HEK293 (cell line): Measurements from ENCODE around the gene CRMP1.

Experiments
- CTCF ChIA-PET: fragments of 350-600 bp; formaldehyde crosslinking; extraction: SDS; loops from one replicate; lab custom pipeline; 2021; ENCODE audit warnings: antibody characterized with exemption; lab: Yijun Ruan, JAX
- POLR2A ChIA-PET: fragments of 300-600 bp; formaldehyde crosslinking; extraction: SDS; loops from one replicate; lab custom pipeline; 2020; ENCODE audit warnings: antibody characterized with exemption, inconsistent platforms; lab: Yijun Ruan, JAX
- H3K27ac ChIP-seq: fragments of 200-500 bp; sonication (Bioruptor generic); 2 replicates; pipeline ENCODE4 v1.5.1; 2014; ENCODE audit warnings: low read depth, low read length, control low read depth, inconsistent platforms; ENCODE audit errors: extremely low read depth
- H3K36me3 ChIP-seq, 2 experiments: fragments of 200-500 bp in 1 of 2; sonication (Bioruptor generic) in 1 of 2; 1 replicate in 1 of 2; 2 replicates in 1 of 2; pipeline ENCODE4 v1.5.1; 2014 to 2017; ENCODE audit warnings: inconsistent platforms in 2 of 2, low read length in 2 of 2; ENCODE audit not compliant: control insufficient read depth in 2 of 2, insufficient read depth in 1 of 2
- H3K4me1 ChIP-seq: fragments of 200-500 bp; sonication (Bioruptor generic); 2 replicates; pipeline ENCODE4 v1.5.1; 2014; ENCODE audit warnings: mild to moderate bottlenecking, low read length, inconsistent platforms; ENCODE audit not compliant: control insufficient read depth, insufficient read depth
- H3K4me3 ChIP-seq: 2 replicates; pipeline ENCODE4 v1.5.1; 2011; ENCODE audit warnings: low read depth, mild to moderate bottlenecking, control low read depth, low read length, moderate library complexity
- H3K9me3 ChIP-seq: fragments of 200-500 bp; sonication (Bioruptor generic); 2 replicates; pipeline ENCODE4 v1.5.1; 2014; ENCODE audit warnings: low read depth, low read length, inconsistent platforms; ENCODE audit not compliant: control insufficient read depth, insufficient read depth
- BCL11A ChIP-seq: fragments of 450-650 bp; formaldehyde crosslinking; IDR thresholded peaks from 2 replicates; pipeline ENCODE4 v1.5.1; 2016; ENCODE audit warnings: low read depth, missing biosample characterization, missing genetic modification characterization
- GLIS1 ChIP-seq: fragments of 450-650 bp; formaldehyde crosslinking; IDR thresholded peaks from 2 replicates; pipeline ENCODE4 v1.5.1; 2016; ENCODE audit warnings: missing biosample characterization, missing genetic modification characterization
- PRDM4 ChIP-seq: fragments of 450-650 bp; formaldehyde crosslinking; IDR thresholded peaks from 2 replicates; pipeline ENCODE4 v1.5.1; 2017; ENCODE audit warnings: missing biosample characterization, missing genetic modification characterization
- SALL2 ChIP-seq: fragments of 450-650 bp; formaldehyde crosslinking; IDR thresholded peaks from 2 replicates; pipeline ENCODE4 v1.5.0; 2017; ENCODE audit warnings: missing biosample characterization, mild to moderate bottlenecking, missing genetic modification characterization, borderline replicate concordance
- ZIC2 ChIP-seq: fragments of 450-650 bp; formaldehyde crosslinking; IDR thresholded peaks from 2 replicates; pipeline ENCODE4 v1.5.1; 2016; ENCODE audit warnings: missing biosample characterization, missing genetic modification characterization
- ZNF10 ChIP-seq: fragments of 450-650 bp; formaldehyde crosslinking; IDR thresholded peaks from 2 replicates; pipeline ENCODE4 v1.5.1; 2017; ENCODE audit warnings: missing biosample characterization, missing genetic modification characterization
- ZNF280D ChIP-seq: fragments of 450-650 bp; formaldehyde crosslinking; IDR thresholded peaks from 2 replicates; pipeline ENCODE4 v1.5.1; 2016; ENCODE audit warnings: missing biosample characterization, missing genetic modification characterization
- ZNF426 ChIP-seq: fragments of 450-650 bp; formaldehyde crosslinking; IDR thresholded peaks from 2 replicates; pipeline ENCODE4 v1.5.1; 2017; ENCODE audit warnings: missing biosample characterization, missing genetic modification characterization, mild to moderate bottlenecking, inconsistent platforms, moderate library complexity
- ZNF571 ChIP-seq: fragments of 450-650 bp; formaldehyde crosslinking; IDR thresholded peaks from 2 replicates; pipeline ENCODE4 v1.5.0; 2017; ENCODE audit warnings: missing biosample characterization, missing genetic modification characterization
- ZNF580 ChIP-seq: fragments of 450-650 bp; formaldehyde crosslinking; IDR thresholded peaks from 2 replicates; pipeline ENCODE4 v1.5.1; 2016; ENCODE audit warnings: missing biosample characterization, missing genetic modification characterization
- ZNF654 ChIP-seq: fragments of 450-650 bp; formaldehyde crosslinking; IDR thresholded peaks from 2 replicates; pipeline ENCODE4 v1.5.1; 2016; ENCODE audit warnings: low read depth, missing biosample characterization, missing genetic modification characterization
- ZNF704 ChIP-seq: fragments of 450-650 bp; formaldehyde crosslinking; IDR thresholded peaks from 2 replicates; pipeline ENCODE4 v1.5.1; 2016; ENCODE audit warnings: missing biosample characterization, missing genetic modification characterization
- ZNF747 ChIP-seq: fragments of 450-650 bp; formaldehyde crosslinking; IDR thresholded peaks from 2 replicates; pipeline ENCODE4 v1.5.1; 2016; ENCODE audit warnings: missing biosample characterization, missing genetic modification characterization
- ZNF785 ChIP-seq: fragments of 450-650 bp; formaldehyde crosslinking; IDR thresholded peaks from 2 replicates; pipeline ENCODE4 v1.5.1; 2016; ENCODE audit warnings: missing biosample characterization, missing genetic modification characterization

The CRMP1 gene

GRCh38 chr4:5845035-5845905 is 47.6 kb downstream of the CRMP1 start:
- H3K4me1 ChIP-seq, result no peaks in the 10 kb centered on the region
- peaks cover 0 to 3% of the 10 kb centered on the region in 2 experiments; a peak in 1 of 3 replicates for H3K36me3 ChIP-seq
- no peak overlapping the region for H3K4me3 ChIP-seq
- POLR2A ChIA-PET, result no interaction called here
- no peak for TF ChIP-seq BCL11A (tag by site-specific recombination)
- TF ChIP-seq PRDM4 (tag by site-specific recombination), result no peak
- peak; percentile 65 for TF ChIP-seq ZIC2 (tag by site-specific recombination)
- TF ChIP-seq, all 188 proteins: peak for 1
- H3K9me3 ChIP-seq, result no peaks in the 10 kb centered on the region
- H3K27ac ChIP-seq, result no peak overlapping the region
- CTCF ChIA-PET, result no interaction called here

- TF ChIP-seq ZNF571, result no peak
- no peak for TF ChIP-seq ZNF747
- no peak for TF ChIP-seq ZNF10 (tag by site-specific recombination)
- TF ChIP-seq ZNF654 (tag by site-specific recombination), result no peak
- no peak for TF ChIP-seq ZNF426 (tag by site-specific recombination)
- no peak for TF ChIP-seq ZNF580 (tag by site-specific recombination)
- TF ChIP-seq GLIS1 (tag by site-specific recombination), result no peak
- no peak for TF ChIP-seq ZNF704
- TF ChIP-seq ZNF785 (tag by site-specific recombination), result no peak
- no peak for TF ChIP-seq SALL2 (tag by site-specific recombination)
- no peak for TF ChIP-seq ZNF280D (tag by site-specific recombination)
- TF ChIP-seq, all 188 proteins: peak for 0
- ChIA-PET CTCF (no interaction called here), POLR2A (interaction anchor here (0.6 kb wide), 1 partner anchor 14 kb away, joined by 6 read pairs; no protein-coding TSS in a partner anchor)
- H3K4me3 ChIP-seq, result no peak overlapping the region
- H3K4me1 ChIP-seq, result no peaks in the 10 kb centered on the region
- H3K9me3 ChIP-seq, result no peaks in the 10 kb centered on the region
- H3K36me3 ChIP-seq, result peaks cover 0 to 3% of the 10 kb centered on the region in 2 experiments; a peak in 1 of 3 replicates
- H3K27ac ChIP-seq, result no peak overlapping the region
Measured at GRCh38 chr4:5843573-5844530, 49.0 kb downstream of the CRMP1 start.
